Psoas muscle (tissue), 8 donors: ENCODE results near the gene CCDC93. TPM values are rescaled to one million over a fixed set of nuclear protein-coding genes. Genes with fewer than 3 reads are reported as not detected.
A peak's percentile ranks its signal among the peaks of the same experiment; 100 is the strongest.

Source experiments
- ATAC-seq, 4 donors: fragments of 200-7000 bp; cut with Tn5 transposase; one replicate each; pipeline ENCODE4 v1.9.1; 2020; ENCODE audit warnings: moderate library complexity in 3 of 4, mild to moderate bottlenecking in 2 of 4
- DNase-seq, 2 donors: peaks; one replicate each; pipeline ENCODE4 v3.0.0-alpha.2; 2020
- H3K27ac ChIP-seq: fragments of 200-600 bp; one replicate; pipeline ENCODE4 v1.8.0; 2022
- H3K27me3 ChIP-seq, 3 donors: fragments of 200-600 bp in 1 of 3; one replicate each; pipeline versions ENCODE4 v1.6.1 to v1.8.0; 2013 to 2022; ENCODE audit warnings: low read length in 2 of 3, mild to moderate bottlenecking in 2 of 3, moderate library complexity in 1 of 3; ENCODE audit not compliant: insufficient read depth in 3 of 3
- H3K36me3 ChIP-seq, 2 donors: fragments of 200-600 bp in 1 of 2; one replicate each; pipeline versions ENCODE4 v1.6.1 to v1.8.0; 2013 to 2022; ENCODE audit warnings: low read depth in 1 of 2, mild to moderate bottlenecking in 1 of 2, moderate library complexity in 1 of 2; ENCODE audit not compliant: insufficient read depth in 1 of 2
- H3K4me1 ChIP-seq: fragments of 200-600 bp; one replicate; pipeline ENCODE4 v1.8.0; 2022
- H3K4me3 ChIP-seq: fragments of 200-600 bp; one replicate; pipeline ENCODE4 v1.8.0; 2022; ENCODE audit warnings: mild to moderate bottlenecking
- H3K9me3 ChIP-seq: fragments of 200-600 bp; one replicate; pipeline ENCODE4 v1.8.0; 2022
- WGBS, 3 donors: extraction: QIAGEN DNeasy Blood & Tissue Kit; methylation state at CpG; one replicate each; pipeline versions ENCODE4 v1.1.6 to v1.1.7; 2013; 5-methylcytosine and 5-hydroxymethylcytosine counted together
- intact Hi-C, 2 donors: fragments of 100-400 bp; cut with DNase I; formaldehyde crosslinking; loops; one replicate each; pipeline versions ENCODE4 v1.11.0 to v1.14.2; 2022
- polyA plus RNA-seq, 3 donors: library from polyadenylated mRNA; stranded (reverse); fragments of 200-250 nt; gene quantifications; one replicate each; pipeline ENCODE4 v1.2.3, GENCODE V29; 2013
- total RNA-seq, 4 donors: library from RNA; stranded (reverse); fragmentation: NEBNext Ultra II Directional in 2 of 4; extraction: Animal tissue kit (Norgen Biotek cat#: 25700) in 2 of 4; gene quantifications; one replicate each; pipeline versions ENCODE4 v1.2.1 to v1.2.4, GENCODE V29; 2021 to 2023
- TF ChIP-seq, protein P1 (sequence below): fragments of 200-600 bp; IDR thresholded peaks from one replicate; pipeline ENCODE4 v1.8.0; 2022; ENCODE audit warnings: antibody characterized with exemption
- donor health status: healthy with polysubstance abuse.
- donor health status: DM: no; HTN: no; CAD: no; lungs with moderate emphysema.
- donor health status: Bipolar disorder and iron deficiency.
- donor health status: healthy.
- donor health status: DM: yes; HTN: yes; CAD: no.
- donor health status: DM: no; HTN: no; CAD: no.
- donor health status: DM: no; HTN: no; CAD: no.
- donor health status: DM: yes; HTN: yes; CAD: no.

Gene CCDC93
- total and polyA plus RNA-seq, 7 donors, result 6.7 to 15.5 (median 12.4) TPM

DNA sequence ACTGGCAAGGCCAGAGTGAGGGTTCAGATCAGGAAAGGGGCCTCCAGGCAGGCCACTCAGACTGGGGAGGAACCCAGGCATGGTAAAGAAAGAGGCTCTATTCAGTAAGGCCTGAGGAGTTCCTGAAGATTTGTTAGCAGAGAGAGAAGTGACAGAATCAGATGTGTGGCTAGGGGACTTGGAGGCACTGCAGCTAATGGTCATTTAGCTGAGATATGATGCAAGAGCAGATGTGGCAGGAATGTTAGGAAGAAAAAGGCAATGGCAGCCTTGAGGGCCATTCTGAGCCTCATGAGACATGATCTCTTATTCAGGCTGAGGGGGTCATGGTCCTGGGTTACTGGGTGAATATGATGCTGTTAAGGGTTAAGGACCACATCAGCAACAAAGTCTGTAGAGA is 73.4 kb downstream of the CCDC93 start:
- intact Hi-C loops, result no loop called here
- no peaks in the 10 kb centered on the region for H3K27me3 ChIP-seq
- no peaks in the 10 kb centered on the region for H3K9me3 ChIP-seq
- ATAC-seq (no peak), DNase-seq (no peak)
- H3K27ac ChIP-seq, result no peak overlapping the region
- H3K4me1 ChIP-seq, result peaks cover 25% of the 10 kb centered on the region
- H3K4me3 ChIP-seq, result no peak overlapping the region
- peaks cover 7 to 94% of the 10 kb centered on the region in 2 donors for H3K36me3 ChIP-seq
- TF ChIP-seq, protein P1, sequence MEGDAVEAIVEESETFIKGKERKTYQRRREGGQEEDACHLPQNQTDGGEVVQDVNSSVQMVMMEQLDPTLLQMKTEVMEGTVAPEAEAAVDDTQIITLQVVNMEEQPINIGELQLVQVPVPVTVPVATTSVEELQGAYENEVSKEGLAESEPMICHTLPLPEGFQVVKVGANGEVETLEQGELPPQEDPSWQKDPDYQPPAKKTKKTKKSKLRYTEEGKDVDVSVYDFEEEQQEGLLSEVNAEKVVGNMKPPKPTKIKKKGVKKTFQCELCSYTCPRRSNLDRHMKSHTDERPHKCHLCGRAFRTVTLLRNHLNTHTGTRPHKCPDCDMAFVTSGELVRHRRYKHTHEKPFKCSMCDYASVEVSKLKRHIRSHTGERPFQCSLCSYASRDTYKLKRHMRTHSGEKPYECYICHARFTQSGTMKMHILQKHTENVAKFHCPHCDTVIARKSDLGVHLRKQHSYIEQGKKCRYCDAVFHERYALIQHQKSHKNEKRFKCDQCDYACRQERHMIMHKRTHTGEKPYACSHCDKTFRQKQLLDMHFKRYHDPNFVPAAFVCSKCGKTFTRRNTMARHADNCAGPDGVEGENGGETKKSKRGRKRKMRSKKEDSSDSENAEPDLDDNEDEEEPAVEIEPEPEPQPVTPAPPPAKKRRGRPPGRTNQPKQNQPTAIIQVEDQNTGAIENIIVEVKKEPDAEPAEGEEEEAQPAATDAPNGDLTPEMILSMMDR, result no peak

DNA sequence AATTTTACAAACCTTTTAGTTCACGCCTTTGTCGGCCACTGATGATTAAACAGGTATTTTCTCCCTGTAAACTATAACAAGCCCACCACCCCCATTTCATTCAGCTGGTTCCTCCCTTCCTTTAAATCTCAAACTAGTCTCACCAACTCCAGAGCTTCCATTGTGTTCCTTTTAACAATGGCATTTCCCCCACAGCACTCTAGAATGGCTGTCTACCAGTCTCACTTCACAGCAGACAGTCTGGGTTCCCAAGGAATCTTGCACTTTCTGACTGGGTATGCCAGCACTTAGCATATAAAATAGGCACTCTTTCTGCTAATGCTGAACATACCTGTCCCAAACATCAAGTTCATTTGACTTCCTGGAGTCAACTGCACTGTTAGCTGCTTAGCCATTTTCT is 75.3 kb downstream of the CCDC93 start:
- Histone ChIP-seq H3K9me3 (no peaks in the 10 kb centered on the region), H3K27ac (no peak overlapping the region), H3K4me1 (peaks cover 25% of the 10 kb centered on the region), H3K4me3 (no peak overlapping the region), H3K36me3 (peaks cover 13 to 94% of the 10 kb centered on the region in 2 donors), H3K27me3 (no peaks in the 10 kb centered on the region)
- intact Hi-C loops, result loop anchor here in 1 of 2 donors (10.0 kb wide), 1 partner anchor 104 kb away; no protein-coding TSS in a partner anchor
- 94 to 98% (median 98%) methylated on average over 2 of the region's 2 CpGs for WGBS, 3 donors
- ATAC-seq (no peak), DNase-seq (no peak)
- TF ChIP-seq, protein P1, result no peak

DNA sequence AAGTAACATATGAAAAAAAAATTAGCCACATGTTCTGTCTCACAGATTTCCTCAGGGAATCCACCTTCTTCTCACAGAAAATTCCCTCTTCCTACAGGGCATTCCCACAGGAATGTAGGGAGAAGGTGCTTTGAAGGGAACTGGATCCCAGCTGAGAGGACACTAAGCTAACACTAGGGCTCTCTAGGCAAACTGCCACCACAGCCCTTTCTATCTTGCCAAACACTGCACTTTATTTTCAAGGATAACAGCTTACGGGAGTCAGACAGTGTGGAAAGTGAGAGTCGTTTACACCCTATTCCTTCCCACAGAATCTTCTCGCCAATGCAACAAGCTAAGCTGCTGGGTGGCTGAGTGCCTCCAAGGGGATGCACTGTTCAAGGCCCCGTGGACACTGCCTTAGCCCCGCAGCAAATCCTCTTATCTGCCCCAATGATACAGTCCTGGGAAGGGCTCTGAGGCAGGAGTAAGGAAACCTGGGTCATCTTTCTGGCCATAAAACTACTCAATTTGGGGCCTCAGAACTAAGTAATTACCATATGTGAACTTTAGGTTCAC is 76.9 kb downstream of the CCDC93 start:
- ATAC-seq (peak in 3 of 4 donors; percentile 46 to 87 (median 79)), DNase-seq (no peak)
- Histone ChIP-seq H3K4me3 (no peak overlapping the region), H3K4me1 (peaks cover 21% of the 10 kb centered on the region), H3K27ac (no peak overlapping the region), H3K36me3 (peaks cover 13 to 99% of the 10 kb centered on the region in 2 donors), H3K27me3 (no peaks in the 10 kb centered on the region), H3K9me3 (no peaks in the 10 kb centered on the region)
- 20 to 42% (median 34%) methylated on average over 5 of the region's 5 CpGs for WGBS, 3 donors
- TF ChIP-seq, protein P1, result no peak
- intact Hi-C loops, result loop anchor here in 1 of 2 donors (10.0 kb wide), 1 partner anchor 102 kb away; no protein-coding TSS in a partner anchor

DNA sequence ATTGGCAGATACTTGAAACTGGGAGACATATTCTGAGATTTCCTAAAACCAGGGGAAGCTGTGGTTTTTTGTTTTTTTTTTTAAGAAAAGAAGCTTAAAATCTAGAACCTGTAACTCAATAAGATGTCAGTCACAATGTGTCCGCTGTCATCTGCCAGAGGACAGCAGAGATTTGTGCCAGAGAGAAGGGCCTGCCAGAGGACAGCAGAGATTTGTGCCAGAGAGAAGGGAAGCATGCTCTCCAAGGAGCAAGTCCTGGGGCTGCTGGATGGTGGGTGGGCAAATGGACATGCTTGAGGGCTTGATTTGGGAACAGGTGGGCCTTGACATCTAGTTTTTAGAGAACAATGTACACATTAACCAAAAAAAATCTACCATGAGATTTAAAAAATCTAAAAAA is 77.9 kb downstream of the CCDC93 start:
- H3K4me3 ChIP-seq, result no peak overlapping the region
- H3K4me1 ChIP-seq, result peaks cover 21% of the 10 kb centered on the region
- 0% methylated on average over 1 of the region's 1 CpG for WGBS, 3 donors
- TF ChIP-seq, protein P1, result no peak
- ATAC-seq (peak in 3 of 4 donors; percentile 63 to 89 (median 73)), DNase-seq (no peak)
- H3K9me3 ChIP-seq, result no peaks in the 10 kb centered on the region
- intact Hi-C loops, result loop anchor here in 1 of 2 donors (10.0 kb wide), 1 partner anchor 101 kb away; no protein-coding TSS in a partner anchor
- H3K27ac ChIP-seq, result no peak overlapping the region
- peaks cover 13 to 99% of the 10 kb centered on the region in 2 donors for H3K36me3 ChIP-seq
- H3K27me3 ChIP-seq, result no peaks in the 10 kb centered on the region

DNA sequence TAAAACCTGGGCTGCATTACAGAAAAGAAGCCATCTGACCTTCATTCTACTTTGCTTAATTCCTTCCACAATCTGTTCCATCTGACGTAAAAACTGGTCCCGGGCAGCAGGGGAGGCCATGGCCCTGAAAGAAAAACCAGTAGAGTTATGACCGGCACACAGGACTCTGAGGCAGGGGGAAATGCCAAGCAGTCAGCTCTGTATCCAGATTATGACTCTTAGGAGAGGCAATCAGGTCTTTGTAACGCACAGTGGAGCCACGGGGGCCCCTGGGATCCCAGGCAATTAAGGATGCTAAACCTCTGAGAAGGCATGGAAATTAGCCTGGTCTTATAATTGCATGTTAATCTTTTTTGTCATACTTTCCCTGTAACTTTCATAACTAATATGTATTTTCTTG is 78.4 kb downstream of the CCDC93 start:
- ATAC-seq, result no peak
- DNase-seq, result no peak
- H3K4me3 ChIP-seq, result no peak overlapping the region
- no peak overlapping the region for H3K27ac ChIP-seq
- intact Hi-C loops, result loop anchor here in 1 of 2 donors (10.0 kb wide), 1 partner anchor 101 kb away; no protein-coding TSS in a partner anchor
- no peaks in the 10 kb centered on the region for H3K9me3 ChIP-seq
- peaks cover 21% of the 10 kb centered on the region for H3K4me1 ChIP-seq
- WGBS, 3 donors, result 65 to 69% (median 65%) methylated on average over 5 of the region's 5 CpGs
- TF ChIP-seq, protein P1, result no peak
- no peaks in the 10 kb centered on the region for H3K27me3 ChIP-seq
- peaks cover 17 to 99% of the 10 kb centered on the region in 2 donors for H3K36me3 ChIP-seq
